Ovary (tissue), 3 donors: ENCODE results near the gene GRID1.

ENCODE experiments used
- CTCF ChIP-seq, 3 donors: fragments of 450-650 bp in 2 of 3; fragments of 200-600 bp in 1 of 3; IDR thresholded peaks; one replicate each; pipeline versions ENCODE4 v1.5.1 to v1.8.0; 2016 to 2022; ENCODE audit warnings: antibody characterized with exemption in 3 of 3, mild to moderate bottlenecking in 1 of 3
- EP300 ChIP-seq: sonication (generic); formaldehyde crosslinking; IDR thresholded peaks from one replicate; pipeline ENCODE4 v1.6.1; 2017; ENCODE audit warnings: antibody characterized with exemption
- POLR2A ChIP-seq: fragments of 450-650 bp; IDR thresholded peaks from one replicate; pipeline ENCODE4 v1.6.1; 2017; ENCODE audit warnings: antibody characterized with exemption, mild to moderate bottlenecking, moderate library complexity
- donor health status: DM: no; HTN: no; CAD: no.

DNA sequence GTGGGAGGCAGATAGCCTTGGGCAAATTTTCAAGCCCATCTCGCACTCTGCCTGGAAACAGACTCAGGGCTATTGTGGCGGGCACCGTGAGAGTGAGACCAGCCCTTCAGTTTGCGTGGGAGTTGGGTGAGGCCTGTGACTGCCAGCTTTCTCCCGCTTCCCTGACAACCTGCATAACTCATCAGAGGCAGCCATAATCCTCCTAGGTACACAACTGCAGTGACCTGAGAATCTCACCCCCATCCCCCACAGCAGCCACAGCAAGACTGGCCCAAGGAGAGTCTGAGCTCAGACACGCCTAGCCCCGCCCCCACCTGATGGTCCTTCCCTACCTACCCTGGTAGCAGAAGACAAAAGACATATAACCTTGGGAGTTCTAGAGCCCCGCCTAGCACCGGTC lies 275.4 kb downstream of the GRID1 start:
- TF ChIP-seq CTCF (IDR thresholded peaks at IDR 0.05) (no peak), EP300 (no peak), POLR2A (no peak)
